GM12801 (cell line): Measurements from ENCODE around the gene SLC30A1.

Experiments
- TF ChIP-seq, protein P1 (sequence below): IDR thresholded peaks from one replicate; pipeline ENCODE4 v1.5.1; 2011; ENCODE audit warnings: control low read depth; ENCODE audit not compliant: insufficient read length; ENCODE audit errors: extremely low read depth

Gene SLC30A1

GRCh38 chr1:211599250-211599649 lies 20.3 kb upstream of the SLC30A1 start:
- TF ChIP-seq, protein P1, sequence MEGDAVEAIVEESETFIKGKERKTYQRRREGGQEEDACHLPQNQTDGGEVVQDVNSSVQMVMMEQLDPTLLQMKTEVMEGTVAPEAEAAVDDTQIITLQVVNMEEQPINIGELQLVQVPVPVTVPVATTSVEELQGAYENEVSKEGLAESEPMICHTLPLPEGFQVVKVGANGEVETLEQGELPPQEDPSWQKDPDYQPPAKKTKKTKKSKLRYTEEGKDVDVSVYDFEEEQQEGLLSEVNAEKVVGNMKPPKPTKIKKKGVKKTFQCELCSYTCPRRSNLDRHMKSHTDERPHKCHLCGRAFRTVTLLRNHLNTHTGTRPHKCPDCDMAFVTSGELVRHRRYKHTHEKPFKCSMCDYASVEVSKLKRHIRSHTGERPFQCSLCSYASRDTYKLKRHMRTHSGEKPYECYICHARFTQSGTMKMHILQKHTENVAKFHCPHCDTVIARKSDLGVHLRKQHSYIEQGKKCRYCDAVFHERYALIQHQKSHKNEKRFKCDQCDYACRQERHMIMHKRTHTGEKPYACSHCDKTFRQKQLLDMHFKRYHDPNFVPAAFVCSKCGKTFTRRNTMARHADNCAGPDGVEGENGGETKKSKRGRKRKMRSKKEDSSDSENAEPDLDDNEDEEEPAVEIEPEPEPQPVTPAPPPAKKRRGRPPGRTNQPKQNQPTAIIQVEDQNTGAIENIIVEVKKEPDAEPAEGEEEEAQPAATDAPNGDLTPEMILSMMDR: no peak

DNA sequence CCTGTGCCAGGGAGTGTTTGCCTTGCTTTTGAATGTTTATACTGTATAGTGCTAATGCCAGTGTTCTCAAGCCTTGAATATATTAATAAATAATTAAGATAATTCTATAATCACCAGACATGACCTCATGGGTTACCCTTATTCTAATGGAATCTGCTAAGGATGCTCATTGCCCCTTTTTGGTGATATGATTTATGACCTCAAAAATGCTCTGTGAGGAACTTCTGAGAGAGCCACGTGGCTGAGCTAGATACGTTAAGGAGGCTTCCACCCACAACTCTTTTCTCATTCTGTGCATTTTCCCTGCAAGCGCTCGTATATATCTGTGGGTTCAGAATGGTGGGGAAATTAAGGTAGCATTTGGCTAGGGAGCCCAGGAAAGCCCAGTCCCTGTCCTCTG lies 19.6 kb upstream of the SLC30A1 start:
- TF ChIP-seq, protein P1: no peak

GRCh38 chr1:211596418-211597181 lies 17.6 kb upstream of the SLC30A1 start:
- TF ChIP-seq, protein P1: no peak

DNA sequence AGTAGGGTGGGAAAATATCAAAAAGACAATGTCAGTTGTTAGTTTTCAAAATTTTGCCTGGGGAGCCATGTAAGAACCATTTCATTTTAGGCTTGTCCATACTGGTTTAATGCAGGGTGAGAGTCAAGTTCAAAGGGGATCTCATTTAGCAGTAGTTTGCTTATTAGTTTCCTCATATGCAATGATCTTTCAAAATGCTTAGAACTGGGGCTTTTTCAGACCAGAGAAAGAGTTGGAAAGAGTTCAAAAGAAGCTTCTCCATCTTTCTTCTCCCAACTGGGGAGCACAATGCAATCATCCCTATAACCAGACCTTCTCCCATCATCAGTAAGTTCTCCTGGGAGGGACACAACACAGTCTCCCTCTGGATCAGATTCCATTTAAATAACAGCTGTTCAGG lies 16.5 kb upstream of the SLC30A1 start:
- TF ChIP-seq, protein P1: no peak

DNA sequence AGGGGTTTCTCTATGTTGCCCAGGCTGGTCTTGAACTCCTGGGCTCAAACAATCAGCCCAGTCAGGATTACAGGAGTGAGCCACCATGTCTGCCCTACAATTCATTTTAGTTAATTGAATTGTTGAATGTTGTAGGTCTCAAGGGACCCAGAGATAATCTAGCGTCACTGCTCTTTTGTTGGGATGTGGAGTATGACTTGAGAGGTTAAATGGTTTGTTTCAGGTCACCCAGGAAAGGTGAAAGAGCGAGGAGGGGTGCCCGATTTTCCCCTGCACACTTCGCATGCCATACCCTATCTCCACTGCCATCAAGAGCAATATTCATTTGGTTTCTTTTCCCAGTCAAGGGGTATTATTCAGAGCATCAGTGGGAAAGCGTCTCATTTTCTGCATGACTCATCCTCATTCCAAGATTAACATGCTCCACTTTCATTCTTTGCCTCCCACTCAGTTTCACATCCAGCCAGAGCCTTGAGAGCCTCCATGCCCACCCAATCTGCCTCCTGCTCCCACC lies 13.1 kb upstream of the SLC30A1 start:
- TF ChIP-seq, protein P1: no peak

DNA sequence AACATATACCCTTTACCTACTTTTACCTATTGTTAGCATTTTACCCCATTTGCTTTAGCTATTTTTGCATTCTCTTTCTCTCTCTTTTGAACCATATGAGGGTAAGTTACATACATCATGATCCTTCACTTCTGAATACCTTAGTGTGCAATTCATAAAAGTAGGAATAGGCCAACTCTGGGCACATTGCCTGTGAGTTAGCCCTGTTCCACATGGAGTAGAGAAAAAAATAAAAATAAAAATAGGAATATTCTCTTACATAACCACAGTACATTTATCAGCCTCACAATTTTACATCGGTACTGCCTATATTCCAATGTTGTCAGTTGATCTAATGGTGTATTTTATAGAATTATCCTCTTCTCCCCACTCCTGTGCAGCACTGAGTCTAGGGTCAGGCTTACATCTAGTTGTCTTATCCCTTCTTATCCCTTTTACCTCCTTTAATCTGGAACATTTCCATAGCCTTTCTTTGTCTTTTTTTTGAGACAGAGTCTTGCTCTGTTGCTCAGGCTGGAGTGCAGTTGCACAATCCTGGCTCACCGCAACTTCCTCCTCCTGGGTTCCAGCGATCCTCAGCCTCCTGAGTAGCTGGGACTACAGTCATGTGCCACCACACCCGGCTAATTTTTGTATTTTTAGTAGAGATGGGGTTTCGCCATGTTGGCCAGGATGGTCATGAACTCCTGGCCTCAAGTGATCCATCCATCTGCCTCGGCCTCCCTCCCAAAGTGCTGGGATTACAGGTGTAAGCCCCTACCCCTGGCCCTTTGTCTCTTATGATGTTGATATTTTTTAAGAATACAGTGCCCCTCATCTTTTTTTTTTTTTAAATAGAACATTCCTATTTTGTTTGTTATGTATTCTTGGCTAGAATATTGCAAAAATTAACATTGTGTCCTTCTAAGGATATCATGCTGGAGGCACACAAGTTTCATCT lies 11.1 kb upstream of the SLC30A1 start:
- TF ChIP-seq, protein P1: no peak

- TF ChIP-seq, protein P1: no peak
Measured at GRCh38 chr1:211588711-211589110, 9.8 kb upstream of the SLC30A1 start.
